Fibroblast of skin of left biceps (primary cell): ENCODE results near the gene SENP6.
"Not testable (repeated sequence)": the region's sequence is repeated elsewhere in the genome, so short reads cannot be mapped to it uniquely, and the experiment has no call there.

Source experiments
- DNase-seq, 2 experiments: peaks; one replicate each; pipeline ENCODE4 v3.0.0-alpha.2; 2013; ENCODE audit warnings: low read depth in 2 of 2

Gene SENP6

GRCh38 chr6:75609639-75610590, 8.2 kb downstream of the SENP6 start:
- DNase-seq: peak in 1 of 2 experiments; percentile 31

GRCh38 chr6:75611011-75611701, 9.5 kb downstream of the SENP6 start:
- DNase-seq: no peak

- no peak for DNase-seq
These were observed 10.2 kb downstream of the SENP6 start for GRCh38 chr6:75611702-75612375.

- DNase-seq: no peak
These were observed 10.8 kb downstream of the SENP6 start for GRCh38 chr6:75612434-75612833.

- DNase-seq: no peak
These were observed 11.4 kb downstream of the SENP6 start for GRCh38 chr6:75613056-75613501.

GRCh38 chr6:75618437-75618836, 16.8 kb downstream of the SENP6 start:
- DNase-seq: no peak

GRCh38 chr6:75619230-75619899, 17.7 kb downstream of the SENP6 start:
- no peak for DNase-seq

- DNase-seq: no peak
These were observed 19.0 kb downstream of the SENP6 start for GRCh38 chr6:75620381-75621304.

- no peak for DNase-seq
These were observed 20.2 kb downstream of the SENP6 start for GRCh38 chr6:75621846-75622245.

GRCh38 chr6:75623491-75623890, 21.8 kb downstream of the SENP6 start:
- DNase-seq: no peak

GRCh38 chr6:75624335-75624734, 22.7 kb downstream of the SENP6 start:
- no peak for DNase-seq

- DNase-seq: no peak
These were observed 23.3 kb downstream of the SENP6 start for GRCh38 chr6:75624988-75625387.

GRCh38 chr6:75626561-75626960, 24.9 kb downstream of the SENP6 start:
- no peak for DNase-seq

- not testable (repeated sequence) for DNase-seq
These were observed 26.0 kb downstream of the SENP6 start for GRCh38 chr6:75627708-75628107.

- no peak for DNase-seq
These were observed 30.4 kb downstream of the SENP6 start for GRCh38 chr6:75631859-75632635.

- no peak for DNase-seq
These were observed 31.4 kb downstream of the SENP6 start for GRCh38 chr6:75633045-75633444.

GRCh38 chr6:75642311-75642710, 40.6 kb downstream of the SENP6 start:
- no peak for DNase-seq

- peak; percentile 3 to 17 for DNase-seq
These were observed 41.5 kb downstream of the SENP6 start for GRCh38 chr6:75643173-75643572.

- DNase-seq: no peak
These were observed 54.8 kb downstream of the SENP6 start for GRCh38 chr6:75656479-75656878.

- no peak for DNase-seq
These were observed 55.6 kb downstream of the SENP6 start for GRCh38 chr6:75657327-75657726.
